ENCODE data around the gene NOTO. TPM values are rescaled to one million over a fixed set of nuclear protein-coding genes. Genes with fewer than 3 reads are reported as not detected.

Gene NOTO
- total and polyA plus RNA-seq, 2 donors (not counting 3 experiments of a cell fraction or from before 2014, with no cell fraction given), result not detected

GRCh38 chr2:73260338-73260984 lies 58.1 kb downstream of the NOTO start:
- peak; percentile 85 for TF ChIP-seq MAX (IDR thresholded peaks at IDR 0.05; ENCODE audit: insufficient read depth, insufficient read length)
- no peak for TF ChIP-seq GATA2 (IDR thresholded peaks at IDR 0.05; ENCODE audit: insufficient read depth, insufficient read length, low read depth, low read length)
- TF ChIP-seq CTCF (IDR thresholded peaks at IDR 0.05; ENCODE audit: extremely low read depth in 1 of 2, insufficient read depth in 1 of 2, low read depth in 1 of 2, low read length in 2 of 2), result peak; percentile 39 to 64
- Histone ChIP-seq H2AFZ (ENCODE audit: low read depth, low read length) (no peak overlapping the region), H3K9me1 (replicated peaks; ENCODE audit: control insufficient read depth, extremely low read depth, insufficient read depth, low read length) (no peaks in the 10 kb centered on the region), H3K79me2 (ENCODE audit: control insufficient read depth, insufficient read depth, low read length) (no peaks in the 10 kb centered on the region), H3K4me2 (ENCODE audit: insufficient read depth, low read length) (no peak overlapping the region), H3K4me3 (replicated peaks in 1 of 3; ENCODE audit: insufficient read depth in 1 of 3, low read depth in 1 of 3, low read length in 3 of 3) (no peak overlapping the region), H3K9ac (replicated peaks; ENCODE audit: extremely low read depth, insufficient read depth, low read length) (no peak overlapping the region), H3K27ac (ENCODE audit: insufficient read depth, low read depth, low read length) (no peak overlapping the region), H3K27me3 (ENCODE audit: control insufficient read depth in 2 of 2, insufficient read depth in 2 of 2, low read length in 2 of 2) (no peaks in the 10 kb centered on the region), H3K9me3 (replicated peaks; ENCODE audit: control insufficient read depth, insufficient read depth, low read length) (no peaks in the 10 kb centered on the region), H3K4me1 (ENCODE audit: control insufficient read depth, extremely low read depth, insufficient read depth, low read length) (no peaks in the 10 kb centered on the region), H3K36me3 (ENCODE audit: control insufficient read depth in 2 of 2, extremely low read depth in 1 of 2, insufficient read depth in 2 of 2, low read length in 2 of 2) (no peaks in the 10 kb centered on the region), H4K20me1 (replicated peaks; ENCODE audit: control insufficient read depth, extremely low read depth, insufficient read depth, low read length) (no peaks in the 10 kb centered on the region)
- FAIRE-seq (peak; percentile 80), DNase-seq (ENCODE audit: low read depth, low spot score) (peak; percentile 43)
- dilution Hi-C loops (cut with MboI; ENCODE audit: extremely low pct_ligation_motif_present, low sequenced_read_pairs), result no loop called here
- POLR2A ChIA-PET, result no interaction called here
- no TSS peak for BruUV-seq (replicated peaks)
- intact Hi-C loops (cut with micrococcal nuclease), result loop anchor here (5.0 kb wide), 1 partner anchor 98 kb away; no protein-coding TSS in a partner anchor
- CTCF ChIA-PET, result interaction anchor here (1.0 to 1.9 kb wide), 6 partner anchors 9 to 367 kb away, joined by 3 to 5 read pairs (median 4); no protein-coding TSS in a partner anchor

Other genes starting within 250 kb of the NOTO start
- 24.6 and 28.6 TPM in 2 replicates for gene SFXN5, start 130.9 kb upstream of the NOTO start, total RNA-seq
- gene SFXN5, start 130.9 kb upstream of the NOTO start, polyA plus RNA-seq, result 18.7 and 22.8 TPM in 2 replicates
- 47.0 and 49.4 TPM in 2 replicates for gene RAB11FIP5, start 89.6 kb upstream of the NOTO start, total RNA-seq
- 32.4 and 36.6 TPM in 2 replicates for gene RAB11FIP5, start 89.6 kb upstream of the NOTO start, polyA plus RNA-seq
- gene SMYD5, start 11.7 kb downstream of the NOTO start, total RNA-seq, result 23.4 and 31.7 TPM in 2 replicates
- gene SMYD5, start 11.7 kb downstream of the NOTO start, polyA plus RNA-seq, result 16.2 and 19.9 TPM in 2 replicates
- gene PRADC1, start 30.7 kb downstream of the NOTO start, total RNA-seq, result 19.6 and 21.8 TPM in 2 replicates
- 32.7 and 42.6 TPM in 2 replicates for gene PRADC1, start 30.7 kb downstream of the NOTO start, polyA plus RNA-seq
- gene CCT7, start 31.7 kb downstream of the NOTO start, total RNA-seq, result 362 and 389 TPM in 2 replicates
- gene CCT7, start 31.7 kb downstream of the NOTO start, polyA plus RNA-seq, result 317 and 343 TPM in 2 replicates
- 1.2 and 1.5 TPM in 2 replicates for gene FBXO41, start 81.9 kb downstream of the NOTO start, total RNA-seq
- 0.88 and 0.94 TPM in 2 replicates for gene FBXO41, start 81.9 kb downstream of the NOTO start, polyA plus RNA-seq
- gene EGR4, start 91.0 kb downstream of the NOTO start, total RNA-seq, result not detected in 2 replicates
- not detected in 2 replicates for gene EGR4, start 91.0 kb downstream of the NOTO start, polyA plus RNA-seq
- 14.7 and 15.4 TPM in 2 replicates for gene ALMS1, start 183.3 kb downstream of the NOTO start, total RNA-seq
- gene ALMS1, start 183.3 kb downstream of the NOTO start, polyA plus RNA-seq, result 4.9 and 5.7 TPM in 2 replicates

Data from endothelial cell of umbilical vein (primary cell).